ENCODE data around the gene GFER.

- TF ChIP-seq CTCF (optimal IDR thresholded peaks at IDR 0.05 in 1 of 3, IDR thresholded peaks at IDR 0.05 in 1 of 3, conservative IDR thresholded peaks at IDR 0.05 in 1 of 3; ENCODE audit: extremely low read depth in 1 of 3, insufficient read depth in 2 of 3, low read length in 3 of 3) (peak in 2 of 3 experiments; percentile 46 to 56), EZH2 (IDR thresholded peaks at IDR 0.05; ENCODE audit: low read length) (no peak)
Measured at GRCh38 chr16:1950047-1950446, 33.9 kb upstream of the GFER start.

All from keratinocyte (primary cell).